Fibroblast of skin of left quadriceps (primary cell): ENCODE results near the gene LUC7L3.

Source experiments
- DNase-seq, 2 experiments: peaks; one replicate each; pipeline ENCODE4 v3.0.0-alpha.2; 2013; ENCODE audit warnings: low read depth in 2 of 2

LUC7L3 gene

DNA sequence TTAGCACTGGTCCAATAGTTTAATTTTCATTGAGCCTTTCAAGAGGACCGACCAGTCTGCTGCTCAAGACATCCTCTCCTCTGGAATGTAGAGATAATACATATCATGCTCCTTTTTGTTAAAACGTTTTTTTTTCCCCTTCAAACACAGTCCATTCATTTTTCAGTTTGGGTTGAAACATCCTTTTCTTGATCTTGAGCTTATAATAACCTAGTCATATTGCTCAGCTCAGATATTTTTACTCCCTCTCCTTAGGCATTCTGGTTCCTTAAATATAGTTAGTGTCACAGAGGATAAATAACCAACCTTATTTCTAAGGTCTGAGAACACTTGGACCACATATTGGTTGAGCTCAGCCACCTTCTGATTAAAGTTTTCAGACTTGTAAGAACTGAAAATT, 35.1 kb downstream of the LUC7L3 start:
- DNase-seq, result no peak

DNA sequence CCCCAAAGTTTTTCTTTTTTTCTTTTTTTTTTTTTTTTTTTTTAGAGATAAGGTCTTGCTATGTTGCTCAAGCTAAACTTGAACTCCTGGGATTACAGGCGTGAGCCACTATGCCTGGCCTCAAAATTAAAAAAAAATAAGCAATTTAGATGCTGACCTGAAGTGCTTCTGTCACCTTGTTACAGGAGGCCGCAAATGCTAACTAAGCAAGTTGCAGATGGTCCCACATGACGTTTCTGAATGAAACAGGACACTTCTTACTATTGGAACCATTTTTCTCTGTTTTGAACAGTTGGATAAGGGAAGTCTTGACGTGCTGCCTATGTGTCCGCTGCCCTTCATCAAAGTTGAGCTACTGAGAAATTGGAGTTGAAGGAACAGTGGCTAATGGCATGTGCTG, 39.1 kb downstream of the LUC7L3 start:
- no peak for DNase-seq

DNA sequence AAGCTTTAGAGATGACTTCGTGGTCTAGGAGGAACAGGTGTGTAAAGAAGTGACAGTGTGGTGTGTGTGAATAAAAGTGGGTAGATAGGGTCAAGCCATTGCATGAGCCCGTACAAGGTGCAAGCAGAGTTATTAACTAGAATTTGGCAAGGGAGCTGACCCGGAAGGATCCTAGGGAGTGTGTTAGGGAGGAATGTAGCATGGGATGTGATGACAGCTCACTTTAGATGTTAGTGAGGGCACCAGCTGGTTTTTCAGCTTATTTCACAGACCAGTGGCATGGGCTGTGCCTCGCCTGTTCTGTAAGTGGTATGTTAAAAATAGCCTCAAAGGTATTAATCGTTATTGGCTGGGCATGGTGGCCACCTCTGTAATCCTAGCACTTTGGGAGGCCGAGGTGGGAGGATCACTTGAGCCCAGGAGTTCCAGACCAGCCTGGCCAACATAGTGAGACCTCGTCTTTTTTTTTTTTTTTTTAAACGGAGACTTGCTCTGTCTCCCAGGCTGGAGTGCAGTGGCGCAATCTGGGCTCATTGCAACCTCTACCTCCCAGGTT, 39.7 kb downstream of the LUC7L3 start:
- DNase-seq, result no peak

DNA sequence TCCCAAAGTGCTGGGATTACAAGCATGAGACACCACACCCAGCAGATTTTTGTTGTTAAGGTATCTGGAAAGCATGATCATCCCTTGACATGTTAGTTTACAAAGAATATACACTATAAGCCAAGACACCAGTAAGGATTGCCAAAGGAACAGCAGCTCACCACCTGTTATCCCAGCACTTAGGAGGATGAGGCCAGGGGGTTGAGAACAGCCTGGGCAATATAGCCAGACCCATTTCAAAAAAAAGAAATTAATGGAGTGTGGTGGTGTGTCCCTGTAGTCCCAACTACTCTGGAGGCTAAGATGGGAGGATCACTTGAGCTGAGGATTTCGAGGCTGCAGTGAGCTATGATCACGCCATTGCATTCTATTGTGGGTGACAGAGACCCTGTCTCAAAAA, 42.8 kb downstream of the LUC7L3 start:
- no peak for DNase-seq

DNA sequence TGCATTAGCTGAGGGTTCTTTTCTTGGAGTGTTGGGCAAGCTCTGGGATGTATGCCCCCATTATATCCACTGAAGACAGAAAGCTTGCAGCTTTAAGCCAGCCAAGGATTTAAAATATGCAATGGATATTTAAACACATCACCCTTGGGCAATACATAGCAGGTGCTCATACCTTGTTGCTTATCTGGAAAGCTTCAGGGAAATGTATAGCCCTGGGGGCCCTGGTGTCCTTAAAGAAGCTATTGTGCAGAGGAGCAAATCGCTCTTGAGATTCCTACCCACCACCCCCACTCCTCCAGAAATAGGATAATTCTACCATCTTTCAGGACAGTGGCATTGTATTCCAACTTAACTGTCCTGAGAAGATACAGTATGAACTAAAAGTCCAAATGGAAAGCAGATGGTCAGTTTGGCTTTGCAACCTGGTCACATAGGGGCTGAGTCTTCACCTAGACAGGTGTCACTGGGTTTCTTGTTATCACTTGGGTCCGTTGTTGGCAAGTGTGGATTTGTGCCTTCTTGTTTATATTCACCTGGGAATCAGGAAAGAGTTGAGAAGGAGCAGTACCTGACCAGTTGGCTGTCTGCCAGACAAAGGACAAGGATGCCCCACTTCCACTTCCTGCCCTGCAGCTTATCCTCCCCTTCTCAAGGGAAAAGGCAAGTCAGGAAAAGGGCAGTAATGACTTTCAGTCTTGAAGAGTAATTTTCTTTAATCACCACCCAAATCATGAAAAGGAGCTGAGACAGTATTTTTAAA, 44.5 kb downstream of the LUC7L3 start:
- no peak for DNase-seq

DNA sequence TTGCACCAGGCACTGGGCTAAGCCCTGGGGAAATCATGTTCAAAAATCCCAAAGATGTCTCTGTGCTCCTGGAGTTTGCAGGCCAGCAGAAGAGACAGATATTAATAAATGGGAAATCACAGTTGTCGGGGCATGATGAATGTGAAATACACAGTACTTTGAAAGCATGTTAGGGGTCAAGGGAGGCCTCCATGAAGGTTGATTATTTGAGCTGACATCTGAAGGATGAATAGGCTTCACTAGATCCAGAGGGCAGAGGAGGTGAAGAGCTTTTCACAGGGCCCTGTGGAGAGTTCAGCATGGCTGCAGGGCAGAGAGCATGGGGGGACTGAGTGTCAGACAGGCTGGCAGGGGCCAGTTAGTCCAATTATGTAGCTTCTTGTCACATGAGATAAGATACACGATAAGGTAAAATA, 45.3 kb downstream of the LUC7L3 start:
- no peak for DNase-seq

DNA sequence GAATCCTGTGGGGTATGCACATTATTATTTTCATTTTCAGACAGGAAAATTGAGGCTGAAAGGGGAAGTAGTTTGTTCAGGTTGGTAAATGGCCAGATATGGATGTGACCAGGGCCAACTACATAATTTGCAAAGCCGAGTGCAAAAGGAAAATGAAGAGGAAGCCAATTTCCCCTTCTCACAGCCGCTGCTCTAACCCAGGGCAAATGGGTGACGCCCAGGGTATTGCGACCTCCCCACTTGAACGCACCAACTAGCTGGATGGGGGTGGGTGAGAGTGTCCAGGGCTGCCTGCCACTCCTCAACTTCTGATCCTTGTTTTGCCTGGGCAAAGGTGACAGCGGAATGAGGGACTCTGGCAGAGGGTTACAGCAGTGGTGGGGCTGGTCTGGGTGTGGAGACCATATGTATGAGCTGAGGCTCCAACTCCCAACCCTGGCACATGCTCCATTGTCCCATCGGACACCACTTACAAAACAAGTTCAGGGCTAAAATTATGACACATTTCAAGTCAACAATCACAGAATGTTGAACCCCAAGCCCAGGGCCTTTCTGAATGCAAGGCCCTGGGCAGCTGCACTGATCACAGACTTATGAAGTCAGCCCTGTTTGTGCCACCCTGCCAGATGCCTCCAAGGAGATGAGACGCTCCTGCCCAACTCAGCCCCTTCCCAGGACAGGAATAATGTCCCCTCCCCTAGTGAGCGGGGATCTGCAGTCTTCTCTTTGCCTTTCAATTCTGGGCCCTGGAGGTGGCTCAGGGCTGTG, 46.2 kb downstream of the LUC7L3 start:
- DNase-seq, result no peak

DNA sequence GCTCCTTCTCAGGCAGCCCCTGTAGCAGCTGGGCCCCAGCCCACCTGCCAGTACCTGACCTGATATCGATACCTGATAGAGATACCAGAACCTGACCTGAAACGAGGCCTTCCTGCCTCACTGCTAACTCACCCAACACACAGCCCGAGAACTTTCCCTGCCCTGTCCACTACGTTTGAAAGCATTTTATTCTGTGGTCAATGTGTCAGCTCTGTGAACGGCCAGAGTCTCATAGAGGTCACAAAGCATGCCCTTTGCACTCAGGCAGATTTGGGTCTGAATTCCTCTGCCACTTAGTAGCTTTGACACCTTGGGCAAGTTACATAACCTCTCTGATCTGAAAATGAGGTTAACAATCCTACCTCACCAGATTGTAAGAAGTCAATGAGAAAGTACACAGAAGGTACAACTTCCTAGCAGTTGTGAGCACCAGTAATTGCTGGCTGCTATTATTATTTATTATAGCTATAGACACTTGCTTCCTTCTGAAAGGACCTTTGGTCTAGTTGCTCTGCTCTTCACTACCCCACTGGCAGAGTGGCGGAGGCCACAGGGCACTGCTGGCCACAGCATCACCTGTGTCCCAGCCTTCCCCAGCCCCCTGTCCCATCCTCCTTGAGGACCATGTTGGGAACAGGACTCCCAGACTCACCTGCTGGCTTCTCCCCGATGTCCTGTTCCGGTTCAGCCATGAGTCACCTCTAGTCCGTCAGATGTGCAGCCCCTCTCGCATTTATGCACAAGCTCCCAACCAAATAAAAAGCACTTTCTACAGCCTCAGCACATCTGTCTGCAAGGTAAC, 47.0 kb downstream of the LUC7L3 start:
- DNase-seq, result no peak

DNA sequence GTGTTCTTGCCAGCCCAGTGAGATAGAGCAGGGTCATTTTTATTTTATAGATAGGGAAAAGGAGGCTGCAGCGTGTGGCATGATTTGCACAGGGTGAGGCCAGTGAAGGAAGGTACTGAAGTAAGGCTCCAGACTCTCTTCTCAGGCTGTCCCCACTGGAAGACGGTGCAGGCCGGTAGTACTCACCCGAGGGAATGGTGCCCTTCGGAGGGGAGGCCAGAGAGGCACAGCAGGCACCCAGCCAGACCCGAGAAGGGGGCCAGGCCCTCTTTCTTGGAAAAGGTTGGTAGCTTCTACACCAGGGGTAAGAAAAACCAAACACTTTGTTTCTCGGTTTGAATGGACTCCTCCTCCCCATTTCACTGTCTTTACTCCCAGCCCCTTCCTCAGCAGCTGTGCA, 47.6 kb downstream of the LUC7L3 start:
- no peak for DNase-seq

DNA sequence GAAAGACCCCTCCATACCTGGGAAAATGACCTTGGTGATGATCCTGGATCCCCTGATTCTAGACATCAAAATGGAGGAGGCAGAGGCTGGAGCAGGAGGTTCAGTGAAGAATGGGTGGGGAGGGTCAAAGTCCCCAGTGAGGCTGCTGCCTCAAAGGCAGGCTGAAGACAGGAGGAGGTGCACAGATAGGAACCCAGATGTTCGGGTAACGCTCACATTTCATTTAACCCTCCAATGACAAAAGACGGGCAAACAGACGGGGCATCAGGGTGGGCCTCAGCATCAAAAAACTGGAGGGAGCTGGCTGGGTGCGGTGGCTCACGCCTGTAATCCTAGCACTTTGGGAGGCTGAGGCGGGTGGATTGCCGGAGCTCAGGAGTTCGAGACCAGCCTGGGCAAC, 48.0 kb downstream of the LUC7L3 start, which contains the start of gene ANKRD40CL:
ANKRD40CL (minus strand) TSS at position 73 of the 400 bp plus-strand sequence. CDS start 605 bp downstream, outside the sequence.
- DNase-seq, result no peak

DNA sequence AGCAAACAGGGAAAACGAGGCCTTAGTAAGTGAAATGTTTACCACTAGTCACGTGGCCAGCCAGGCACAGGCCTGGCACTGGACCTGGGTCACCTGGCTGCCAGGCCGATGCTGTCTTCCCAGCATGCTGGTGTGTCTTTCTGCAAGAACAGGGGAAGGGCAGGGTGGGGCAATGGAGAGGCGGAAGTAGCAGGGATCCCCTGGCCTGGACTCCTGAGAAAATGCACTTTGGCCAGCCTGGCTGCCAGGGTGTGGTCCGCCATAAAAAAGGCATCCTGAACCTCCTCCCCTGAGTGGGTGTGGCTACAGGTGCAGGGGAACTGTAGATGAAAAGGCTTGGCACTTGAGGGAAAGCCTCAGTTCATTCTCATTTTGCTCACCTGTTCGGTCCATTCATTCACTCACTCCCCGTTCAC, 49.0 kb downstream of the LUC7L3 start:
- no peak for DNase-seq

DNA sequence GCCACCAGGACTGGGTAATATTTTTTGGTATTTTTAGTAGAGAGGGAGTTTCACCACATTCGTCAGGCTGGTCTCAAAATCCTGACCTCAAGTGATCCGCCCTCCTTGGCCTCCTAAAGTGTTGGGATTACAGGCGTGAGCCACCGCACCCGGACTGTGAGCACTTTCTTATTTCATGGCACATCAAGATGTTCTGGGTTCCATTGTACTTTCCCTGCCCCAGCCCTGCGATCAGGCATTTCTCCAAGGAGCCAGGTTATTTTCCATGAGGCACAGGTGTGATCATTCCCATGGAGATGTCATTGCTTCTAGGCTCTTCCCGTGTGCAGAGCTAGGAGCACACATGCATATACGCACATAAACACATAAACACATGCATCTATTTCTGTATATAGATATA, 50.5 kb downstream of the LUC7L3 start:
- no peak for DNase-seq

DNA sequence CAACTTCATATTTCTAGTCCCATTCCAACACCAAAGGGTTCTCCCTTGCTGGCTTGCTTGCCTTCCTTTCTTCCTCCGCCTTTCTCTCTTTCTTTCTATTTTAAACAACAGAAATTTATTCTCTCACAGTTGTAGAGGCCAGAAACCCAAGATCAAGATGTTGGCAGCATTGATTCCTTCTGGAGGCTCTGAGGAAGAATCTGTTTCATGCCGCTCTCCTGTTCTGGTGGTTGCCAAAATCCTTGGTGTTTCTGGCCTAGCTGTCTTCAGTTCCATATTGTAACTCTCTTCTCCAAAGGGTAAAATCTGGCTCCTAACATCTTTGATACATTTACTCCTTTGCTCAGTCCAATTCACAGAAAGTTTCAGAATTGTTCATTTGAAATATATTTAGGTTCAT, 50.9 kb downstream of the LUC7L3 start:
- DNase-seq, result no peak

DNA sequence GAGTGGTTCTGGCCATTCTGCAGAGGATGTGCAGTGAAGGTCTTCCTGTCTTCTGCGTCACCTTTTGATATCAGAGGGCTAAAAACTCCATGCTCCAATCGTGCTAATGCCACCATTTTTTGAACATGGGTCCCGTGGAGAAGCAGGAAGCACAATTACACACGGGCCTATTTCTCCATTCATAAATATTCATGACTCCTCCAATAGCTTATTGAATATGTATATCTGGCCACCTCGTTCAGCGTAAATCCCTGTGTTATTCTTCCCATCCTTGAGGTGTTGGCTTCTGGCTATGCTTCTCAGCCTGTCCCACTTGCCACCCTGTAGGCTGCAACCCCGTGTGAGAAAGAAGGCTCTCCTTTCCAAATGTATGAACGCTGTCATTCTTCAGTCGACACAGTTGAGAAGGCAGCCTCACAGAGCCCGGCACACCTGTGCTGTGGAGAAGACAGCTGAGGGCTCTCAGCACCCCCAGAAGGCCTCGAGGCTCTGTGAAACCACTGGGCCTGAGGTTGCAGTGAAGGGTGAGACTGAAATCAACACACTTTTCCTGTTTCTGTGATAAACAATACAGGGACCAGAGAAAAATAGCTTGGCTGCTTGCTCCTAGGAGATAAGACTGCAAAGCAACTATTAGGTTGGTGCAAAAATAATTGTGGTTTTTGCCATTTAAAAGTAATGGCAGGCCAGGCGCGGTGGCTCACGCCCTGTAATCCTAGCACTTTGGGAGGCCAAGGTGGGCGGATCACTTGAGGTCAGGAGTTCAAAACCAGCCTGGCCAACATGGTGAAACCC, 52.8 kb downstream of the LUC7L3 start:
- no peak for DNase-seq

DNA sequence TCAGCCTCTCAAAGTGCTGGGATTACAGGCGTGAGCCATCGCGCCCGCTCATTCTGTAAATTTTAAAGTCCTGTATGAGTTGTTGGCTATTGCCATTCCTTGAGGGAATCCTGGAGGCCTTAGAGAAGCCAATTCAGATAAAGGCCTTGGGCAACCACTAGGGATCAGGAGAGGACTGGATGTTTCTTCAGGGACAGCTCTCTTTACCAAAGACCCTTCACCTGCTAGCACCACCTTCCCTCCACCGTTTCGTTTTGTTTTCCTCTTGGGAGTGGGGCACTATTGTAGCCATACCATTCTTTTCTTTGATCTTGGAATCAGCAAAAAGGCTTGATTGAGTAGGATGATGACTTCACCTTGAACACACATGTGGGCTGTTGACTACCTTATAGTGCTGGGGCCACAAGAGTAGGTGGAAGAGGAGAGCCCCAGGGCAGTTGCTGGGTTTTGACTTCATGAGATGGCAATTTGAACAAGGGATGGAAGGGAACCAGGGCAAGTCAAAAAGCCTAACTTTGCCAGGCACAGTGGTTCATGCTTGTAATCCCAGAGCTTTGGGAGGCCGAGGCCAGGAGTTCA, 54.9 kb downstream of the LUC7L3 start:
- no peak for DNase-seq

DNA sequence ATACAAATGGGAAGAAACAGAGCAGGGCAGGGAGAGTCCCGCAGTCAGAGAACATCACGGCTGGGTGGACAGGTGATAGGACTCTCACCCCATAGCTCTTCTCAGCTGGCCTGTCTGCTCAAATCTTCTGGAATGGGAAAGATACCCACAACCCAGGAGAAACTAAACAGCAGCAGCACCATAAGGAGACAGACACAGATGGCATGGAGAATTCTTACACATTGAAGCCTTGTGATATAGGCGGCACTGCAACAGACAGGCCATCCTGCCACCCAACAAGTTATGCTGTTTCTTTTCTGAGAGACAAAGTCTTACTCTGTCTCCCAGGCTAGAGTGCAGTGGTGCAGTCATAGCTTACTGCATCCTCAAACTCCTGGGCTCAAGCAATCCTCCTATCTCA, 56.5 kb downstream of the LUC7L3 start:
- DNase-seq, result no peak

DNA sequence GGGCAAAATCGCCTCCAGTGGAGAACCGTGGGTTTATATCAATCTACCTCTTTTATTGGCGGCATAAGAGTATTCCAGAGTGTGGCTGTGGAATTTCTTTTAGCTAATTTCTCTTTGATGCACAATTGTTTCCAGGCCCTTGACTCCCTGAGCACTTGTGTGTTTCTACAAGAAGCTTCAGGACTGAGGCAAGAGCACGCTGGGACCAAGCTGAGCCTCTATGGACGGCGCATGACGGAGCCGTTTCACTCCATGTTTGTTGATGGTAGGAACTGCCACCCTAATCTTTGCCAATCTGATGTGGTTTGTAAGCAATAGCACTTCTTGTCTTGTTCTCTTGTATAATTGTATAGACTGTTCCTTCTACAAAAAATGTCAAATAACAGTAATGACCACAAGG, 59.1 kb downstream of the LUC7L3 start:
- DNase-seq, result no peak

DNA sequence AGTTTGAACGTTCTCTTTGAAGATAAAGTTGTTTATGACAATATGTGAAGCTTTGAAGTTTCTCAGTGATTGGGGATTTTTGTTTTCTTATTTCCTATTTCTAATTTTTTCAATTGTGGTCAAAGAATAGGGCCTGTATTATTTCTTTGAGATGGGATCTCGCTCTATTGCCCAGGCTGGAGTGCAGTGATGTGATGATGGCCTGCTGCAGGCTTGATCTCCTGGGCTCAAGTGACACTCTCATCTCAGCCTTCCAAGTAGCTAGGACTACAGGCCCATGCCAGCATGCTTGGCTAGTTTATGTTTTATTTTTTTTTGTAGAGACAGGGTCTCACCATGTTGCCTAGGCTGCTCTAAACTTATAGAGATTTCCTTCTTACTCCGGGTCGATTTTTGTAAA, 59.6 kb downstream of the LUC7L3 start:
- DNase-seq, result no peak

DNA sequence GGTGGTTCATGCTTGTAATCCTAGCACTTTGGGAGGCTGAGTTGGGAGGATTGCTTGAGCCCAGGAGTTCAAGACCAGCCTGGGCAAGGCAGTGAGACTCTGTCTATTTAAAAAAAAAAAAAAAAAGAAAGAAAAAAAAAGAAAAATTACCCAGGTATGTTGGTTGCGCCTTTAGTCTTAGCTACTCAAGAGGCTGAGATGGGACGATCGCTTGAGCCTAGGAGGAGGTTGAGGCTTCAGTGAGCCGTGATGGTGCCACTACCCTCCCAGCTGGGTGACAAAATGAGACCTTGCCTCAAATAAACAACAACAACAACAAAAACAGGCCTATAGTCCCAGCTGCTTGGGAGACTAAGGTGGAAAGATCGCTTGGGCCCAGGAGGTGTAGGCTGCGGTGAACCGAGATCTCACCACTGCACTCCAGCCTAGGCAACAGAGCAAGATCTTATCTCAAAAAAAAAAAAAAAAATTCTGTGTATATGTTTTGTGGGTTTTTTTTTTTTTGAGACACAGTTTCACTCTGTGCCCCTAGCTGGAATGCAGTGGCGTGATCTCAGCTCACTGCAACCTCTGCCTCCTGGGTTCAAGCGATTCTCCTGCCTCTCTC, 60.4 kb downstream of the LUC7L3 start:
- DNase-seq, result no peak

DNA sequence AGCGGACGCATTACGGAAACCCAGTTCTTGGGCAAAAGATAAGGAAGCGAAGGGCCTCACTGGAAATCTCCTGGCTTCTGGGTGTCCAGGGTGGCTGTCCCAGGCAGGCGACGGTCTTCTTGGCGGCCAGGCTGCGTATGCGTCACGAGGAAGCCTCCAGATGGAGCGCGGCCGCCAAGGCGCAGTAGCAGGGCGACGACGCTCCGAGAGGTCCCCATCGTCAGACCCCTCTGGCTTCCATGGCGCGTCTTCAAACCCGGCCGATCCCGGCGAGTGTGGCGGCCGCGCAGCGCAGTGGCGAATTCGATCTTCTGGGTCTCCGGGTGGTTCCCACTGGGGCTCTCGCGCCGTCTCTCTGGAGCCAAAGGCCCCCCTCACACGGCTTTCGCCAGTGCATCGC, 61.8 kb downstream of the LUC7L3 start:
- DNase-seq, result no peak
